Measurements from ENCODE around the gene LARP1. TPM values are rescaled to one million over a fixed set of nuclear protein-coding genes. Genes with fewer than 3 reads are reported as not detected.

LARP1 gene
- total and polyA plus RNA-seq, 9 of the 15 experiments (the other 6 are each of a cell fraction or from before 2014, with no cell fraction given): 22.6 to 300 (median 92.0) TPM

GRCh38 chr5:154754460-154755360 is 467 bp upstream of the LARP1 start (continued):
- TF ChIP-seq, protein P1, sequence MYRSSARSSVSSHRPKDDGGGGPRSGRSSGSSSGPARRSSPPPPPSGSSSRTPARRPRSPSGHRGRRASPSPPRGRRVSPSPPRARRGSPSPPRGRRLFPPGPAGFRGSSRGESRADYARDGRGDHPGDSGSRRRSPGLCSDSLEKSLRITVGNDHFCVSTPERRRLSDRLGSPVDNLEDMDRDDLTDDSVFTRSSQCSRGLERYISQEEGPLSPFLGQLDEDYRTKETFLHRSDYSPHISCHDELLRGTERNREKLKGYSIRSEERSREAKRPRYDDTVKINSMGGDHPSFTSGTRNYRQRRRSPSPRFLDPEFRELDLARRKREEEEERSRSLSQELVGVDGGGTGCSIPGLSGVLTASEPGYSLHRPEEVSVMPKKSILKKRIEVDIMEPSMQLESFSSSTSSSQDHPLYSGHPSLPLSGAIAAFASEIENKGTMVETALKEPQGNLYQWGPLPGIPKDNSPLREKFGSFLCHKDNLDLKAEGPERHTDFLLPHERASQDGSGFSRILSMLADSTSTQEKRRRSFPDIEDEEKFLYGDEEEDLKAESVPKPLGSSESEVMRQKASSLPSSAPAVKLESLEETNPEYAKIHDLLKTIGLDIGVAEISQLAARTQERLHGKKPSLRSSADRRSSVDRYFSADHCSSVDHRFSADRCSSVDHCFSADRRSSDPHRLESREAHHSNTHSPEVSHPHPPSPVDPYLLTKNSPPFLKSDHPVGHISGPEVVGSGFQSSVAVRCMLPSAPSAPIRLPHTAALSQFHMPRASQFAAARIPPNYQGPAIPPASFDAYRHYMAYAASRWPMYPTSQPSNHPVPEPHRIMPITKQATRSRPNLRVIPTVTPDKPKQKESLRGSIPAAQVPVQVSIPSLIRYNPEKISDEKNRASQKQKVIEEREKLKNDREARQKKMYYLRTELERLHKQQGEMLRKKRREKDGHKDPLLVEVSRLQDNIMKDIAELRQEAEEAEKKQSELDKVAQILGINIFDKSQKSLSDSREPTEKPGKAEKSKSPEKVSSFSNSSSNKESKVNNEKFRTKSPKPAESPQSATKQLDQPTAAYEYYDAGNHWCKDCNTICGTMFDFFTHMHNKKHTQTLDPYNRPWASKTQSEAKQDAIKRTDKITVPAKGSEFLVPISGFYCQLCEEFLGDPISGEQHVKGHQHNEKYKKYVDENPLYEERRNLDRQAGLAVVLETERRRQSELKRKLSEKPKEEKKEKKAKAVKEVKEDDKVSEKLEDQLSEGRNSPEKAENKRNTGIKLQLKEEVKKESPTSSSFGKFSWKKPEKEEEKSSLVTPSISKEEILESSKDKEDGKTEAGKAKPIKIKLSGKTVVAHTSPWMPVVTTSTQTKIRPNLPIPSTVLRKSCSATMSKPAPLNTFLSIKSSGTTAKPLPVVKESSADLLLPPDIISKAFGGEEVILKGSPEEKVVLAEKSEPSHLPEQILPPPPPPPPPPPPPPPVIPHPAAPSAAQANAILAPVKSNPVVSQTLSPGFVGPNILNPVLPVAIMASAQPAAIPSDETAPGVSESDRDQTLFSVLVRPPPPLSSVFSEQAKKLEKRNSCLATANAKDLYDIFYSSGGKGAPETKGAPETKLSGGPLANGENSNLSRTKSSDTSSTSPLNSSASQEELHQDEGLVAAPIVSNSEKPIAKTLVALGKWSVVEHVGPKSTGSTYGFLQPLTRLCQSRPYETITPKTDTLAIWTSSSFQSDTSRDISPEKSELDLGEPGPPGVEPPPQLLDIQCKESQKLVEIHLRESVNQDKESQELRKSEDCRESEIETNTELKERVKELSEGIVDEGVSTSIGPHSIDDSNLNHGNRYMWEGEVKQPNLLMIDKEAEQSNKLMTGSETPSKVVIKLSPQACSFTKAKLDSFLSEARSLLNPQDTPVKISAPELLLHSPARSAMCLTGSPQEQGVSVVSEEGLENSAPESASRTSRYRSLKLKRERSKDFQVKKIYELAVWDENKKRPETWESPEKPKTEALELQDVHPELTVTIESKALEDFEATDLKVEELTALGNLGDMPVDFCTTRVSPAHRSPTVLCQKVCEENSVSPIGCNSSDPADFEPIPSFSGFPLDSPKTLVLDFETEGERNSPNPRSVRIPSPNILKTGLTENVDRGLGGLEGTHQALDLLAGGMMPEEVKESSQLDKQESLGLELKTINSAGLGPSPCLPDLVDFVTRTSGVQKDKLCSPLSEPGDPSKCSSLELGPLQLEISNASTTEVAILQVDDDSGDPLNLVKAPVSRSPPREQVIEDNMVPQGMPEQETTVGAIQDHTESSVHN (IDR thresholded peaks at IDR 0.05; ENCODE audit: borderline replicate concordance in 1 of 2, low read depth in 1 of 2): peak in 1 of 2 experiments; percentile 48; a peak in 1 of 4 replicates
- TF ChIP-seq SMAD2 (IDR thresholded peaks at IDR 0.05; ENCODE audit: low read depth, low read length): no peak
- TF ChIP-seq FOSL1 (tag; conservative IDR thresholded peaks at IDR 0.05): peak; percentile 55
- TF ChIP-seq ARHGAP35 (IDR thresholded peaks at IDR 0.05; ENCODE audit: partially characterized antibody): no peak
- no peak for TF ChIP-seq THAP12 (CRISPR knock-in tag; IDR thresholded peaks at IDR 0.05)
- no peak for TF ChIP-seq SRSF1 (IDR thresholded peaks at IDR 0.05; ENCODE audit: low read depth, low read length)
- TF ChIP-seq KHSRP (IDR thresholded peaks at IDR 0.05): no peak
- no peak for TF ChIP-seq PURB (CRISPR knock-in tag; IDR thresholded peaks at IDR 0.05; ENCODE audit: low read depth)
- TF ChIP-seq ETV5 (CRISPR knock-in tag; IDR thresholded peaks at IDR 0.05; ENCODE audit: low read depth): peak; percentile 81
- TF ChIP-seq, protein P2, sequence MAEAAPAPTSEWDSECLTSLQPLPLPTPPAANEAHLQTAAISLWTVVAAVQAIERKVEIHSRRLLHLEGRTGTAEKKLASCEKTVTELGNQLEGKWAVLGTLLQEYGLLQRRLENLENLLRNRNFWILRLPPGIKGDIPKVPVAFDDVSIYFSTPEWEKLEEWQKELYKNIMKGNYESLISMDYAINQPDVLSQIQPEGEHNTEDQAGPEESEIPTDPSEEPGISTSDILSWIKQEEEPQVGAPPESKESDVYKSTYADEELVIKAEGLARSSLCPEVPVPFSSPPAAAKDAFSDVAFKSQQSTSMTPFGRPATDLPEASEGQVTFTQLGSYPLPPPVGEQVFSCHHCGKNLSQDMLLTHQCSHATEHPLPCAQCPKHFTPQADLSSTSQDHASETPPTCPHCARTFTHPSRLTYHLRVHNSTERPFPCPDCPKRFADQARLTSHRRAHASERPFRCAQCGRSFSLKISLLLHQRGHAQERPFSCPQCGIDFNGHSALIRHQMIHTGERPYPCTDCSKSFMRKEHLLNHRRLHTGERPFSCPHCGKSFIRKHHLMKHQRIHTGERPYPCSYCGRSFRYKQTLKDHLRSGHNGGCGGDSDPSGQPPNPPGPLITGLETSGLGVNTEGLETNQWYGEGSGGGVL (CRISPR knock-in tag; IDR thresholded peaks at IDR 0.05): no peak
- no peak for TF ChIP-seq ZNF140 (CRISPR knock-in tag; IDR thresholded peaks at IDR 0.05)
- no peak for TF ChIP-seq ILF3 (IDR thresholded peaks at IDR 0.05; ENCODE audit: borderline replicate concordance)
- peak in 1 of 2 experiments; percentile 89; a peak in 2 of 4 replicates for TF ChIP-seq RCOR1 (IDR thresholded peaks at IDR 0.05; ENCODE audit: borderline replicate concordance in 1 of 2, low read depth in 2 of 2, low read length in 2 of 2)
